GM19397 (cell line): ENCODE measurements around the gene RHAG.
"Not testable (repeated sequence)": the region's sequence is repeated elsewhere in the genome, so short reads cannot be mapped to it uniquely, and the experiment has no call there.

ENCODE experiments used
- ATAC-seq: cut with Tn5 transposase; IDR thresholded peaks from one replicate; pipeline ENCODE4 v1.9.1; 2021; ENCODE audit warnings: mild to moderate bottlenecking, moderate library complexity; ENCODE audit not compliant: unreplicated experiment

RHAG gene

GRCh38 chr6:49635978-49636712, 494 bp downstream of the RHAG start:
- ATAC-seq, result no peak

- ATAC-seq, result no peak
Observed at GRCh38 chr6:49635480-49635879, 1.2 kb downstream of the RHAG start.

GRCh38 chr6:49634836-49635218, 1.8 kb downstream of the RHAG start:
- ATAC-seq, result no peak

GRCh38 chr6:49634092-49634835, 2.4 kb downstream of the RHAG start:
- no peak for ATAC-seq

- ATAC-seq, result no peak
Observed at GRCh38 chr6:49633541-49633940, 3.1 kb downstream of the RHAG start.

GRCh38 chr6:49632727-49633126, 3.9 kb downstream of the RHAG start:
- ATAC-seq, result no peak

- not testable (repeated sequence) for ATAC-seq
Observed at GRCh38 chr6:49629485-49630088, 7.1 kb downstream of the RHAG start.

- ATAC-seq, result no peak
Observed at GRCh38 chr6:49626811-49627210, 9.8 kb downstream of the RHAG start.

GRCh38 chr6:49618257-49618656, 18.4 kb downstream of the RHAG start:
- ATAC-seq, result no peak

- not testable (repeated sequence) for ATAC-seq
Observed at GRCh38 chr6:49614144-49614543, 22.5 kb downstream of the RHAG start.

- no peak for ATAC-seq
Observed at GRCh38 chr6:49609285-49609684, 27.4 kb downstream of the RHAG start.

- ATAC-seq, result not testable (repeated sequence)
Observed at GRCh38 chr6:49608275-49608674, 28.4 kb downstream of the RHAG start.

- no peak for ATAC-seq
Observed at GRCh38 chr6:49607391-49607982, 29.2 kb downstream of the RHAG start.

- peak; percentile 97 for ATAC-seq
Observed at GRCh38 chr6:49606721-49607390, 29.8 kb downstream of the RHAG start.

- not testable (repeated sequence) for ATAC-seq
Observed at GRCh38 chr6:49604080-49604479, 32.6 kb downstream of the RHAG start.

GRCh38 chr6:49587262-49587661, 49.4 kb downstream of the RHAG start:
- not testable (repeated sequence) for ATAC-seq

GRCh38 chr6:49582529-49582928, 54.1 kb downstream of the RHAG start:
- ATAC-seq, result no peak

GRCh38 chr6:49579649-49580048, 57.0 kb downstream of the RHAG start:
- no peak for ATAC-seq

GRCh38 chr6:49576618-49577017, 60.0 kb downstream of the RHAG start:
- no peak for ATAC-seq

GRCh38 chr6:49570474-49571079, 66.1 kb downstream of the RHAG start:
- no peak for ATAC-seq

- no peak for ATAC-seq
Observed at GRCh38 chr6:49565855-49566254, 70.8 kb downstream of the RHAG start.
